Spleen (tissue), 7 donors: Measurements from ENCODE around the gene SERPINA6.

Source experiments
- CTCF ChIP-seq, 11 experiments: fragments of 200-600 bp in 7 of 11; fragments of 450-650 bp in 4 of 11; sonication (generic) in 4 of 11; IDR thresholded peaks in 8 of 11; conservative IDR thresholded peaks in 3 of 11; 1 replicate in 7 of 11; 2 replicates in 4 of 11; pipeline versions ENCODE4 v1.4.0 to v1.8.0; 2016 to 2021; ENCODE audit warnings: antibody characterized with exemption in 11 of 11, inconsistent platforms in 4 of 11, mild to moderate bottlenecking in 1 of 11
- POLR2A ChIP-seq, 3 donors: fragments of 450-650 bp; IDR thresholded peaks; one replicate each; pipeline ENCODE4 v1.5.1; 2017; ENCODE audit warnings: antibody characterized with exemption in 3 of 3, mild to moderate bottlenecking in 1 of 3
- POLR2AphosphoS5 ChIP-seq, 3 donors: sonication (generic); formaldehyde crosslinking; IDR thresholded peaks; one replicate each; pipeline ENCODE4 v1.5.1; 2017; ENCODE audit warnings: antibody characterized with exemption in 3 of 3
- donor health status: DM: no; HTN: no; CAD: no; lungs with moderate emphysema.
- donor health status: DM: no; HTN: no; CAD: no.
- donor health status: DM: no; HTN: no; CAD: no.

- TF ChIP-seq CTCF (IDR thresholded peaks at IDR 0.05 in 8 of 11, conservative IDR thresholded peaks at IDR 0.05 in 3 of 11) (no peak), POLR2A (IDR thresholded peaks at IDR 0.05) (no peak), POLR2AphosphoS5 (IDR thresholded peaks at IDR 0.05) (no peak)
Measured at GRCh38 chr14:94309721-94310120, 13.4 kb downstream of the SERPINA6 start.
